RWPE2 (cell line): ENCODE data around the gene KCNK4.

Experiments used
- ATAC-seq: fragments of 200-7000 bp; cut with Tn5 transposase; 3 replicates; pipeline ENCODE4 v1.9.1; 2021; ENCODE audit warnings: low read depth
- DNase-seq: peaks from one replicate; pipeline ENCODE4 v3.0.0-alpha.2; 2020; ENCODE audit warnings: low spot score
- H3K27ac ChIP-seq: fragments of 450-650 bp; 2 replicates; pipeline ENCODE4 v1.5.1; 2017; ENCODE audit warnings: mild to moderate bottlenecking; ENCODE audit not compliant: poor library complexity, severe bottlenecking
- H3K27me3 ChIP-seq: fragments of 250-450 bp; sonication (Bioruptor Pico); 2 replicates; pipeline ENCODE4 v1.5.1; 2021; ENCODE audit warnings: mild to moderate bottlenecking, moderate library complexity; ENCODE audit not compliant: insufficient read depth, poor library complexity, severe bottlenecking
- H3K36me3 ChIP-seq: fragments of 250-450 bp; sonication (Bioruptor Pico); 2 replicates; pipeline ENCODE4 v1.5.1; 2020; ENCODE audit warnings: low read depth, mild to moderate bottlenecking, moderate library complexity
- H3K4me1 ChIP-seq: fragments of 250-450 bp; sonication (Bioruptor Pico); 2 replicates; pipeline ENCODE4 v1.5.1; 2021; ENCODE audit warnings: mild to moderate bottlenecking, moderate library complexity; ENCODE audit not compliant: insufficient read depth, poor library complexity, severe bottlenecking
- H3K4me3 ChIP-seq: fragments of 250-450 bp; sonication (Bioruptor Pico); 2 replicates; pipeline ENCODE4 v1.5.1; 2021; ENCODE audit warnings: mild to moderate bottlenecking, moderate library complexity; ENCODE audit not compliant: severe bottlenecking
- H3K9me3 ChIP-seq: fragments of 250-450 bp; sonication (Bioruptor Pico); 2 replicates; pipeline ENCODE4 v1.5.1; 2021; ENCODE audit warnings: mild to moderate bottlenecking, moderate library complexity; ENCODE audit not compliant: severe bottlenecking
- TF ChIP-seq, protein P1 (sequence below): fragments of 450-650 bp; IDR thresholded peaks from one replicate; pipeline ENCODE4 v1.5.1; 2017; ENCODE audit warnings: mild to moderate bottlenecking, moderate library complexity; ENCODE audit not compliant: poor library complexity, severe bottlenecking

Gene KCNK4

DNA sequence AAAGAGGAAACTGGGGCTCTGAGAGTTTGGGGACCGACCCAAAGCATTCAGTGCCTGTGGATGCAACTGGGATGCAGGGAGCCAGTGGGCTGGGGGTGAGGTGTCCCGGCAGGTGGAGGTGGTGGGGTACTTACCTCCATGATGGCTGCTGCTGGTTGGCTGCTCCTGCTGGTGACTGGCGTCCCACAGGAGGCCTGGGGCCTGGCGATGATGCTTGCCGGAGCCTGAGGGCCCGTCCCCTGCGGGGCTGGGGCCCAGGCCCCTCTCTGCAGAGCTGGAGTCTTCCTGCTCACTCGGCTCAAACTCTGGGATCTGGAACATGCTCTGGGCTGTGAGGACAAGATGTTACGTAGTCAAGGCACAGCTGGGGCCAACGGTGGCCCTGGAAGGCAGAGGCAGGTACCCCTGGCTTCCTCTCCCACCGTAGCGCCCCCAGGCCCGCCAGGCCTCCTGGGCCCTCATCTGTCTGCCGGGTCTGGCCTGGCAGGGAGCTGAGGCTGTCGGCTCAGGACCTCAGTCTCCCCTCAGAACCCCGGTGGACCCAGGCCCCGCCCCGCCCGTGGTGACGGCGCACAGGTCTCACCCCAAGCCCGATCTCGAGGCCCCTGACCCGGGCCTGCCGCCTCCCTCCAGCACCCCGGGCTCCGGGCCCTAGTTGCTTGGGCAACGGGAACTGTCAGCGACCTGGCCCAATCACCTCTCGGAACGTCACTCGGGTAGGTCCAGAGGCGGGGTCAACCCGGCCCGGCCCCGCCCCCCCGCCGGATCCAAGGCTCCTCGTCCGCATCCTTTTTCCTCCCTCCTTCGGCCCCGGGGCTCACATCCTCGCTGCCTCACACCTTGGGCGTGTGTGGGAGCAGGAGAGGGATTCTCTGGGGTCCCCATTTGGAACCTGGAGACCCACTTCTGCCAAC is 6.8 kb upstream of the KCNK4 start, which contains the start of gene BAD:
TSS of gene BAD (minus strand) at position 618 of the 914 bp plus-strand sequence. CDS start at position 321, 297 bp downstream.
- Histone ChIP-seq H3K9me3 (no peaks in the 10 kb centered on the region), H3K4me3 (peak within 1 kb of the TSS; percentile 65), H3K4me1 (no peaks in the 10 kb centered on the region), H3K36me3 (peaks cover 25% of the 10 kb centered on the region), H3K27me3 (no peaks in the 10 kb centered on the region), H3K27ac (peak within 1 kb of the TSS; percentile 88)
- TF ChIP-seq, protein P1, sequence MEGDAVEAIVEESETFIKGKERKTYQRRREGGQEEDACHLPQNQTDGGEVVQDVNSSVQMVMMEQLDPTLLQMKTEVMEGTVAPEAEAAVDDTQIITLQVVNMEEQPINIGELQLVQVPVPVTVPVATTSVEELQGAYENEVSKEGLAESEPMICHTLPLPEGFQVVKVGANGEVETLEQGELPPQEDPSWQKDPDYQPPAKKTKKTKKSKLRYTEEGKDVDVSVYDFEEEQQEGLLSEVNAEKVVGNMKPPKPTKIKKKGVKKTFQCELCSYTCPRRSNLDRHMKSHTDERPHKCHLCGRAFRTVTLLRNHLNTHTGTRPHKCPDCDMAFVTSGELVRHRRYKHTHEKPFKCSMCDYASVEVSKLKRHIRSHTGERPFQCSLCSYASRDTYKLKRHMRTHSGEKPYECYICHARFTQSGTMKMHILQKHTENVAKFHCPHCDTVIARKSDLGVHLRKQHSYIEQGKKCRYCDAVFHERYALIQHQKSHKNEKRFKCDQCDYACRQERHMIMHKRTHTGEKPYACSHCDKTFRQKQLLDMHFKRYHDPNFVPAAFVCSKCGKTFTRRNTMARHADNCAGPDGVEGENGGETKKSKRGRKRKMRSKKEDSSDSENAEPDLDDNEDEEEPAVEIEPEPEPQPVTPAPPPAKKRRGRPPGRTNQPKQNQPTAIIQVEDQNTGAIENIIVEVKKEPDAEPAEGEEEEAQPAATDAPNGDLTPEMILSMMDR, result no peak
- DNase-seq, result peak; percentile 94
- ATAC-seq, result peak; percentile 89

DNA sequence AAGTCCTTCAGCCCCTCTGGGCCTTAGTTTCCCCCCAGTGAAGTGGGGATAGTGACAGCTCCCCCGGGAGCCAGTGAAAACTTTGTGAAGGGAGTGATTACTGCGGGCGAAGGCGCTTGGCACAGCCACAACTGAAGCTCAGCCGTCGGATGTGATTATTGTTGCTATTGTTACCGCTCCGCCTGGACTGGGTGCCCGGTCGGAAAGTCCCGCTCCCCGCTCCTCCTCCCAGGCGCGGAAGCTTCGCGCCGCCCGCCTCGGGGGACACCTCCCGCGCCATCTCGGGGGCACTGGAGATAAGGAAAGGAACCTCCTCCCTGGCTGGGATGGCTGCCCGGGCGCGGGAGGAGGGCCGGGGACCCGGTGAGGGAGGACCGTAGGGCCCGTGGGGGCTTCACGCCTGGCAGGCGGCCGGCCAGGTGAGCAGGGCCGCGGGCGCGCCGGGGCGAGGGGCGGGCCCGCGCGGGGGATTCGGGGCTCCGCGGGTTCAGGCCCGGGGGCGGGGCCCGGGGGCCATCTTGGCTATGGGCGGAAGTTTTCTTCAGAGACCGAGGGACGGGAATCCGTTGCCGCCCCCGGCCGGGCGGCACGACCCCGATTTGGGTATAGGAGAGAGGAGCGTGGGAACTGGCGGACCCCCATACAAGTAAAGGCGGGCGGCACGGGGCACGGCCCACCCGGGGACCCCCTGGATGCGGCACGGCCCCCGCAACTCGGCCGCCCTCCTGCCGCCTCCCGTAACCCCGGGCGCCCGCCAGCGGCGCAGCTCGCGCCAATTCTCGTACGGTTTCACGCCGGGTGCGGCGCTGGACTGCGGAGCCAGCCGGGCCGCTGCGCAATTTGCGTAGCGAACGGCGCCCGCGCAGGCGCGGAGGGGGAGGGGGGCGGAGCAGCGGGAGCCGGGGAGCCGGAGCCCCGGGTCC is 5.9 kb upstream of the KCNK4 start, which contains the start of gene GPR137:
TSS of gene GPR137 (plus strand) at position 887 of the 923 bp plus-strand sequence. CDS start 677 bp downstream, outside the sequence.
- TF ChIP-seq, protein P1, result no peak
- DNase-seq (peak; percentile 78), ATAC-seq (peak; percentile 33)
- H3K9me3 ChIP-seq, result no peaks in the 10 kb centered on the region
- peak within 1 kb of the TSS; percentile 88 for H3K27ac ChIP-seq
- peak within 1 kb of the TSS; percentile 65 for H3K4me3 ChIP-seq
- no peaks in the 10 kb centered on the region for H3K27me3 ChIP-seq
- peaks cover 25% of the 10 kb centered on the region for H3K36me3 ChIP-seq
- H3K4me1 ChIP-seq, result no peaks in the 10 kb centered on the region

DNA sequence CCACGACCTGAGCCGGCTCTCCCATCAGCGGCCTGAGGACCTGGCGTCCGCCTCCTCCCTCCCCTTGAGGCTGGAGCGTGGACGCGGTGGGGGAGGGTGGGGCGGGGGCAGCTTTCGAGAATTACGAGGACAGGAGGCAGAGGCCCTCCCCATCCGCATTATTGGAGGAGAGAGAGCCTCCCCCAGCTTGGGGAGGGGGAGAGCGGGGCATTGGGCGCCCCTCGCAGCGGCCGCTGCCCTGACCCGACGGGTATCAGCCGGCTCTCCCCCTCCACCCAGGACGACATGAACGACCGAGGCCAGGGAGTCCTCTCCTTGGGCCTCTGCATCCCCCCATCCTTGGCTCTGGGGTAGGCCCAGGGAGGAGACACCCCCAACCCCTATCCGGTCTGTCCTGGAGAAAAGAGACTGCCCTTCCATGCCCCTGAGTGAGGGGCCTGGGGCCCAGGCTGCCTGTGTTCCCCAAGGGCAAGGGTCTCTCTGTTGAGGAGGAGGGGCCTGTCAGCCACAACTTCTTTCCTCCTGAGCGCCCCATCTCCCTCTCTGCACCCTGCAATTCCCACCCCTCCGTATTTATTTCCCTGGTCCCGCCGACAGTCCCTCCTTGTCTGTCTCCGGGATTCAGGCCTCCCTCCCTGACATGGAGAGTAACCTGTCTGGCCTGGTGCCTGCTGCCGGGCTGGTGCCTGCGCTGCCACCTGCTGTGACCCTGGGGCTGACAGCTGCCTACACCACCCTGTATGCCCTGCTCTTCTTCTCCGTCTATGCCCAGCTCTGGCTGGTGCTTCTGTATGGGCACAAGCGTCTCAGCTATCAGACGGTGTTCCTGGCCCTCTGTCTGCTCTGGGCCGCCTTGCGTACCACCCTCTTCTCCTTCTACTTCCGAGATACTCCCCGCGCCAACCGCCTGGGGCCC is 5.0 kb upstream of the KCNK4 start:
- Histone ChIP-seq H3K36me3 (peaks cover 20% of the 10 kb centered on the region), H3K4me1 (no peaks in the 10 kb centered on the region), H3K27ac (peak overlapping the region; percentile 88), H3K9me3 (no peaks in the 10 kb centered on the region), H3K4me3 (peak overlapping the region; percentile 65), H3K27me3 (peaks cover 5% of the 10 kb centered on the region)
- DNase-seq, result no peak
- TF ChIP-seq, protein P1, result peak; percentile 4
- peak; percentile 11; the same call in 1 of the 3 replicates for ATAC-seq

DNA sequence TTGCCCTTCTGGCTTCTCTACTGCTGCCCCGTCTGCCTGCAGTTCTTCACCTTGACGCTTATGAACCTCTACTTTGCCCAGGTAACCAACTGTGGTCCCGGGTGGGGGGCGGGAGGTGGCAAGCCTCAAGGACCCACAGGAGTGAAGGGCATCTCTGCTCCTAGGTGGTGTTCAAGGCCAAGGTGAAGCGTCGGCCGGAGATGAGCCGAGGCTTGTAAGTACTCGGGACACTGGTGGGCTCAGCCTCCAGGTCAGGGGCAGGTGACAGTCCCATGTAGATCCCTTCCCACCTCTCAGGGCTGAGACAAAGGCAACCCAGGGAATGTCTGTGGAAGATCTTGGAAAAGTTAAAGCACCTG is 4.3 kb upstream of the KCNK4 start:
- Histone ChIP-seq H3K36me3 (peaks cover 14% of the 10 kb centered on the region), H3K27me3 (peaks cover 9% of the 10 kb centered on the region), H3K4me1 (no peaks in the 10 kb centered on the region), H3K9me3 (no peaks in the 10 kb centered on the region), H3K4me3 (no peak overlapping the region), H3K27ac (no peak overlapping the region)
- no peak for ATAC-seq
- no peak for DNase-seq
- TF ChIP-seq, protein P1, result no peak
